Stimulated activated CD4-positive, alpha-beta T cell treated with anti-CD3 and anti-CD28 coated beads, Interleukin-2, amount 100 ng/mL, for 48 hours (primary cell): ENCODE data around the gene MRTFA.

Source experiments
- DNase-seq, 2 donors: peaks; one replicate each; pipeline ENCODE4 v3.0.0-alpha.2; 2020

The MRTFA gene

GRCh38 chr22:40376149-40376548, 260.4 kb downstream of the MRTFA start:
- no peak for DNase-seq

- DNase-seq, result no peak
These were observed 262.0 kb downstream of the MRTFA start for GRCh38 chr22:40374567-40374966.

GRCh38 chr22:40368836-40369235, 267.7 kb downstream of the MRTFA start:
- DNase-seq, result no peak

DNA sequence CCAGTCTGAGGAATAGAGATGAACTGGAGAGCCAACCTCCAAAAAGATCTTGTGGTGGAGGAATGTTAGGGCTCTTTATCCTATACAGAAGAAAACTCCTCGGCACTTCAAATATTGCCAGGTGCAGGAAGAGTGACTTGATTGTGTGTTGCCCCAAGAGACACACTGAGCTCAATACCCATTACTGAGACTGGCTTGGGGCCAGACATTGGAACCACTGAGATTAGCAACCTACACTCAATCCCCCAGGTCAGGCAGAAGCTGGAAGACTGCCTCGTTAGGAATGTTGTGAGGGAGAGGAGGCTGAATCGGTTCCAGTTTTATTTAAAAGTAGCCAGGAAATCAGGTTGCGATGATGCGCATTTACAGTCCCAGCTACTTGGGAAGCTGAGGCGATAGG, 268.5 kb downstream of the MRTFA start:
- no peak for DNase-seq

GRCh38 chr22:40367342-40367741, 269.2 kb downstream of the MRTFA start:
- DNase-seq, result no peak

GRCh38 chr22:40366068-40366467, 270.5 kb downstream of the MRTFA start:
- no peak for DNase-seq

- no peak for DNase-seq
These were observed 272.1 kb downstream of the MRTFA start for GRCh38 chr22:40364431-40364830.

- DNase-seq, result no peak
These were observed 273.5 kb downstream of the MRTFA start for GRCh38 chr22:40363059-40363458.

- DNase-seq, result no peak
These were observed 275.4 kb downstream of the MRTFA start for GRCh38 chr22:40361100-40361499.
